GM12878 (cell line): ENCODE data around the gene SLC12A9. TPM values are rescaled to one million over a fixed set of nuclear protein-coding genes. Genes with fewer than 3 reads are reported as not detected.

ENCODE experiments used
- ATAC-seq: fragments of 200-7000 bp; cut with Tn5 transposase; 3 replicates; pipeline ENCODE4 v1.9.1; 2020; ENCODE audit warnings: mild to moderate bottlenecking, moderate library complexity
- BruUV-seq: library from RNA; stranded (reverse); fragments of 400-500 nt; replicated peaks from 2 replicates; lab custom pipeline; 2021; lab: Mats Ljungman, UMichigan
- CTCF ChIA-PET: fragments of 300-600 bp; sonication (Branson Sonifier 250); formaldehyde crosslinking; extraction: SDS; loops from one replicate; lab custom pipeline; 2021; ENCODE audit warnings: inconsistent platforms; lab: Yijun Ruan, JAX
- POLR2A ChIA-PET: fragments of 350-600 bp; formaldehyde crosslinking; extraction: SDS; loops from one replicate; lab custom pipeline; 2021; ENCODE audit warnings: inconsistent platforms; lab: Charles Lee
- RAD21 ChIA-PET: fragments of 300-600 bp; sonication (Branson Sonifier 250); formaldehyde crosslinking; loops from one replicate; lab custom pipeline; 2023; ENCODE audit warnings: antibody characterized with exemption; ENCODE audit not compliant: unreplicated experiment; lab: Charles Lee
- SMC1A ChIA-PET: fragments of 300-600 bp; sonication (Branson Sonifier 250); formaldehyde crosslinking; loops from one replicate; lab custom pipeline; 2023; ENCODE audit not compliant: unreplicated experiment, uncharacterized antibody; lab: Charles Lee
- DNase-seq: peaks from one replicate; pipeline ENCODE4 v3.0.0-alpha.2; 2011; ENCODE audit warnings: low read depth, low spot score
- FAIRE-seq: peaks from 3 replicates; lab custom pipeline; 2011; peaks lifted over from hg19 to GRCh38; lab: Jason Lieb, UNC
- H2AFZ ChIP-seq: 2 replicates; pipeline ENCODE4 v1.6.0; 2011; ENCODE audit warnings: low read depth, low read length, control low read depth; ENCODE audit not compliant: control insufficient read depth
- H3K27ac ChIP-seq: 2 replicates; pipeline ENCODE4 v1.5.1; 2011; ENCODE audit warnings: control low read depth; ENCODE audit not compliant: control insufficient read depth, insufficient read depth
- H3K27me3 ChIP-seq, 2 experiments: replicated peaks in 1 of 2; 2 replicates each; pipeline versions ENCODE4 v1.6.0 to v1.6.1; 2011; ENCODE audit warnings: low read length in 1 of 2; ENCODE audit not compliant: control insufficient read depth in 2 of 2, insufficient read depth in 2 of 2
- H3K36me3 ChIP-seq, 2 experiments: 2 replicates each; pipeline ENCODE4 v1.5.1; 2011; ENCODE audit warnings: low read length in 1 of 2; ENCODE audit not compliant: control insufficient read depth in 2 of 2, insufficient read depth in 2 of 2
- H3K4me1 ChIP-seq: 2 replicates; pipeline ENCODE4 v1.6.1; 2011; ENCODE audit warnings: mild to moderate bottlenecking, low read length, moderate library complexity, mixed read lengths; ENCODE audit not compliant: control insufficient read depth, insufficient read depth
- H3K4me2 ChIP-seq: 2 replicates; pipeline ENCODE4 v1.6.0; 2011; ENCODE audit warnings: control low read depth; ENCODE audit not compliant: control insufficient read depth, insufficient read depth
- H3K4me3 ChIP-seq: fragments of 200-600 bp; sonication (generic); 2 replicates; pipeline ENCODE4 v1.5.1; 2016
- H3K79me2 ChIP-seq: 2 replicates; pipeline ENCODE4 v1.6.0; 2011; ENCODE audit warnings: low read length; ENCODE audit not compliant: control insufficient read depth, insufficient read depth
- H3K9ac ChIP-seq: 2 replicates; pipeline ENCODE4 v1.8.0; 2011; ENCODE audit warnings: low read length, control low read depth, mixed read lengths; ENCODE audit not compliant: control insufficient read depth, insufficient read depth
- H3K9me3 ChIP-seq: replicated peaks from 3 replicates; pipeline ENCODE4 v1.5.1; 2011; ENCODE audit warnings: mild to moderate bottlenecking, low read length; ENCODE audit not compliant: control insufficient read depth, insufficient read depth
- H4K20me1 ChIP-seq: 2 replicates; pipeline ENCODE4 v1.6.0; 2011; ENCODE audit not compliant: control insufficient read depth, insufficient read depth
- ASH2L ChIP-seq: fragments of 300-600, 200-600 bp; sonication (generic); IDR thresholded peaks from 2 replicates; pipeline ENCODE4 v1.6.1; 2017; ENCODE audit warnings: low read depth, mild to moderate bottlenecking, borderline replicate concordance
- CUX1 ChIP-seq: IDR thresholded peaks from 2 replicates; pipeline ENCODE4 v1.6.1; 2012; ENCODE audit warnings: improper control_type of control experiment, low read depth, low read length; ENCODE audit not compliant: insufficient replicate concordance
- EP300 ChIP-seq, 2 experiments: fragments of 150-350 bp in 1 of 2; IDR thresholded peaks; 2 replicates each; pipeline ENCODE4 v1.6.1; 2011 to 2012; ENCODE audit warnings: low read depth in 2 of 2, low read length in 2 of 2, borderline replicate concordance in 1 of 2, improper control_type of control experiment in 1 of 2, inconsistent platforms in 1 of 2; ENCODE audit not compliant: control insufficient read depth in 1 of 2
- HCFC1 ChIP-seq: fragments of 150-350 bp; IDR thresholded peaks from 2 replicates; pipeline ENCODE4 v1.6.1; 2014; ENCODE audit warnings: low read length
- MEF2B ChIP-seq: fragments of 450-650 bp; IDR thresholded peaks from 2 replicates; pipeline ENCODE4 v1.6.1; 2018; ENCODE audit warnings: mild to moderate bottlenecking, moderate library complexity; ENCODE audit not compliant: partially characterized antibody, poor library complexity, severe bottlenecking
- MLLT1 ChIP-seq: fragments of 450-650 bp; IDR thresholded peaks from 2 replicates; pipeline ENCODE4 v1.6.1; 2016; ENCODE audit warnings: mild to moderate bottlenecking
- MTA2 ChIP-seq: fragments of 450-650 bp; IDR thresholded peaks from 2 replicates; pipeline ENCODE4 v1.6.1; 2016; ENCODE audit warnings: low read depth, mild to moderate bottlenecking, moderate library complexity
- MYC ChIP-seq: IDR thresholded peaks from 2 replicates; pipeline ENCODE4 v1.6.1; 2011; ENCODE audit warnings: mild to moderate bottlenecking, low read length, moderate library complexity, inconsistent platforms; ENCODE audit not compliant: insufficient read depth, insufficient replicate concordance, insufficient read length, severe bottlenecking
- PRDM15 ChIP-seq: fragments of 450-650 bp; formaldehyde crosslinking; IDR thresholded peaks from 2 replicates; pipeline ENCODE4 v1.4.0; 2020; ENCODE audit warnings: mild to moderate bottlenecking, moderate library complexity
- SREBF1 ChIP-seq: IDR thresholded peaks from 2 replicates; pipeline ENCODE4 v1.6.1; 2012; ENCODE audit warnings: mild to moderate bottlenecking, low read length
- ZNF274 ChIP-seq: IDR thresholded peaks from one replicate; pipeline ENCODE4 v1.8.0; 2011; ENCODE audit not compliant: insufficient read length, insufficient read depth
- WGBS: methylation state at CpG from one replicate; pipeline ENCODE4 v1.1.6; 2016; ENCODE audit warnings: low lambda C conversion rate; ENCODE audit not compliant: insufficient replicate concordance, insufficient coverage; ENCODE audit errors: missing lambda C conversion rate; 5-methylcytosine and 5-hydroxymethylcytosine counted together
- in situ Hi-C: fragments of 300-500 bp; cut with MboI; formaldehyde crosslinking; loops from 9 replicates; pipeline ENCODE4 v1.14.3; 2018; ENCODE audit warnings: mixed read lengths
- intact Hi-C: fragments of 100-400 bp; cut with micrococcal nuclease; formaldehyde crosslinking; loops from one replicate; pipeline ENCODE4 v1.14.2; 2022; ENCODE audit not compliant: unreplicated experiment
- polyA plus RNA-seq, 11 experiments: library from polyadenylated mRNA; depleted of rRNA in 4 of 11; unstranded in 6 of 11; stranded (reverse) in 5 of 11; fragments of >200 nt; fragmentation: Nextera tagmentation in 4 of 11; fragmentation: Illumina TruSeq in 1 of 11; extraction: Ambion mirVana in 4 of 11; extraction: Trizol in 1 of 11; gene quantifications; 1 replicate in 1 of 11; 2 replicates in 10 of 11; pipeline versions ENCODE4 v1.2.1 to v1.2.3, GENCODE V29; 2011 to 2016; ENCODE audit warnings: inconsistent platforms in 2 of 11, missing spikeins in 2 of 11, low read depth in 1 of 11
- total RNA-seq, 4 experiments: library from RNA; depleted of rRNA in 3 of 4; stranded (reverse); fragments of >200 nt in 3 of 4; fragmentation: Illumina TruSeq in 1 of 4; extraction: Trizol in 1 of 4; gene quantifications; 2 replicates each; pipeline versions ENCODE4 v1.2.1 to v1.2.3, GENCODE V29; 2013 to 2021

Gene SLC12A9
- total and polyA plus RNA-seq, 10 of the 15 experiments (the other 5 are each of a cell fraction or from before 2014, with no cell fraction given), result 0.24 to 18.5 (median 9.4) TPM

GRCh38 chr7:100895956-100896731 lies 43.6 kb downstream of the SLC12A9 start:
- Histone ChIP-seq H2AFZ (0 out of 2 replicates have a peak overlapping the region, but pooled peaks have one; percentile 7), H3K27ac (no peak overlapping the region), H3K4me1 (peaks cover 9% of the 10 kb centered on the region), H3K27me3 (peaks cover 6 to 7% of the 10 kb centered on the region in 2 experiments), H3K79me2 (no peaks in the 10 kb centered on the region), H3K36me3 (no peaks in the 10 kb centered on the region), H3K4me3 (0 out of 2 replicates have a peak overlapping the region, but pooled peaks have one; percentile 36), H4K20me1 (no peaks in the 10 kb centered on the region), H3K9ac (no peak overlapping the region), H3K4me2 (peak overlapping the region; percentile 62), H3K9me3 (no peaks in the 10 kb centered on the region)
- CTCF ChIA-PET, result interaction anchor here (2.5 kb wide), 1 partner anchor 162 kb away, joined by 17 read pairs; no protein-coding TSS in a partner anchor
- WGBS, result 10% methylated on average over 43 of the region's 54 CpGs
- in situ Hi-C loops (no loop called here), intact Hi-C loops (no loop called here)
- no peak for DNase-seq
- POLR2A ChIA-PET, result interaction anchor here (0.6 kb wide), 1 partner anchor 22 kb away, joined by 4 read pairs; no protein-coding TSS in a partner anchor
- BruUV-seq, result no TSS peak
- peak; percentile 28 for ATAC-seq
- SMC1A ChIA-PET, result interaction anchor here (1.9 kb wide), 2 partner anchors 162 to 248 kb away, joined by 4 to 5 read pairs; no protein-coding TSS in a partner anchor
- RAD21 ChIA-PET, result no interaction called here
- FAIRE-seq, result peak; percentile 86
- TF ChIP-seq MYC, result no peak
- no peak for TF ChIP-seq MEF2B
- no peak for TF ChIP-seq MLLT1
- no peak for TF ChIP-seq HCFC1
- TF ChIP-seq ASH2L, result no peak
- TF ChIP-seq EP300 (IDR thresholded peaks at IDR 0.05; ENCODE audit: borderline replicate concordance in 1 of 2, control insufficient read depth in 1 of 2, low read depth in 2 of 2, low read length in 2 of 2), result no peak
- no peak for TF ChIP-seq CUX1
- no peak for TF ChIP-seq SREBF1
- no peak for TF ChIP-seq PRDM15 (CRISPR knock-in tag)
- no peak for TF ChIP-seq MTA2
- TF ChIP-seq ZNF274, result no peak
